HFFc6 (cell line): ENCODE measurements around the gene SBK3. TPM values are rescaled to one million over a fixed set of nuclear protein-coding genes. Genes with fewer than 3 reads are reported as not detected.
A peak's percentile ranks its signal among the peaks of the same experiment; 100 is the strongest.

Experiments used
- DNase-seq: peaks from one replicate; pipeline ENCODE4 v3.0.0-alpha.2; 2018
- H3K27ac Mint-ChIP-seq: 2 replicates; pipeline ENCODE4 v1.8.0; 2020; ENCODE audit warnings: mild to moderate bottlenecking, mixed read lengths
- H3K27me3 Mint-ChIP-seq: 2 replicates; pipeline ENCODE4 v1.8.0; 2021; ENCODE audit warnings: mild to moderate bottlenecking, moderate library complexity, mixed read lengths; ENCODE audit not compliant: insufficient read depth
- H3K36me3 Mint-ChIP-seq: 2 replicates; pipeline ENCODE4 v1.8.0; 2021; ENCODE audit warnings: low read depth, mixed read lengths
- H3K4me1 Mint-ChIP-seq: 2 replicates; pipeline ENCODE4 v1.8.0; 2020; ENCODE audit warnings: low read depth, mixed read lengths
- H3K4me3 Mint-ChIP-seq: 2 replicates; pipeline ENCODE4 v1.8.0; 2020; ENCODE audit warnings: mild to moderate bottlenecking, moderate library complexity, mixed read lengths
- H3K9me3 Mint-ChIP-seq: 2 replicates; pipeline ENCODE4 v1.8.0; 2020; ENCODE audit warnings: mild to moderate bottlenecking, mixed read lengths
- total RNA-seq, 6 experiments: library from RNA; stranded (reverse); fragmentation: NEBNext Ultra II Directional; extraction: Animal tissue kit (Norgen Biotek cat#: 25700); gene quantifications; 2 replicates in 1 of 6; 3 replicates in 5 of 6; pipeline ENCODE4 v1.2.3, GENCODE V29; 2021
- TF ChIP-seq, protein P1 (sequence below): fragments of 200-600 bp; sonication (generic); IDR thresholded peaks from 2 replicates; pipeline ENCODE4 v1.5.0; 2021; ENCODE audit warnings: antibody characterized with exemption, mild to moderate bottlenecking

The SBK3 gene
- total RNA-seq, 6 experiments from 2014 or later, result not detected

DNA sequence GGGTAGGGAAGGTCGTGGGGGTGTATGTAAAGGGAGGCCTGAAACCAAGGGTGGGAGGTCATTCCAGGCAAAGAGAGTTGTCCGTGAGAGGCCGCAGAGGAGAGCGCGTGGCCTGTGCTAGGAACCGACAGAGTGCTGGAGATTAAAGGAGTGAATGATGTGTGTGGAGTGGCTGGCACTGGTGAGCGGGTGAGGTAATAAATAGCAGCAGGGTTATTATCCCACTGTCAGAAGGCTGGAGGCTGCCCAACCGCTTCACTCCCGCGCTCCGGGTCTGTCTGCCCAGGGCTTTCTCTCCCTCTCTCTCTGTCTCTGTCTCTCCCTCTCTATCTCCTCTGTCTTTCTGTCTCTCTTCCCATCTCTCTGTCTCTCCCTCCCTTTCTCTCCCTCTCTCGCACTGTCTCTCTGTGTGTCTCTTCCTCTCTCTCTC, 17.9 kb upstream of the SBK3 start:
- TF ChIP-seq, protein P1, sequence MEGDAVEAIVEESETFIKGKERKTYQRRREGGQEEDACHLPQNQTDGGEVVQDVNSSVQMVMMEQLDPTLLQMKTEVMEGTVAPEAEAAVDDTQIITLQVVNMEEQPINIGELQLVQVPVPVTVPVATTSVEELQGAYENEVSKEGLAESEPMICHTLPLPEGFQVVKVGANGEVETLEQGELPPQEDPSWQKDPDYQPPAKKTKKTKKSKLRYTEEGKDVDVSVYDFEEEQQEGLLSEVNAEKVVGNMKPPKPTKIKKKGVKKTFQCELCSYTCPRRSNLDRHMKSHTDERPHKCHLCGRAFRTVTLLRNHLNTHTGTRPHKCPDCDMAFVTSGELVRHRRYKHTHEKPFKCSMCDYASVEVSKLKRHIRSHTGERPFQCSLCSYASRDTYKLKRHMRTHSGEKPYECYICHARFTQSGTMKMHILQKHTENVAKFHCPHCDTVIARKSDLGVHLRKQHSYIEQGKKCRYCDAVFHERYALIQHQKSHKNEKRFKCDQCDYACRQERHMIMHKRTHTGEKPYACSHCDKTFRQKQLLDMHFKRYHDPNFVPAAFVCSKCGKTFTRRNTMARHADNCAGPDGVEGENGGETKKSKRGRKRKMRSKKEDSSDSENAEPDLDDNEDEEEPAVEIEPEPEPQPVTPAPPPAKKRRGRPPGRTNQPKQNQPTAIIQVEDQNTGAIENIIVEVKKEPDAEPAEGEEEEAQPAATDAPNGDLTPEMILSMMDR, result no peak
- Mint-ChIP-seq H3K27me3 (peaks cover 17% of the 10 kb centered on the region), H3K27ac (no peak overlapping the region), H3K4me1 (no peaks in the 10 kb centered on the region), H3K4me3 (no peak overlapping the region), H3K36me3 (no peaks in the 10 kb centered on the region), H3K9me3 (peaks cover 6% of the 10 kb centered on the region; the same call in 1 of the 2 replicates)
- no peak for DNase-seq

DNA sequence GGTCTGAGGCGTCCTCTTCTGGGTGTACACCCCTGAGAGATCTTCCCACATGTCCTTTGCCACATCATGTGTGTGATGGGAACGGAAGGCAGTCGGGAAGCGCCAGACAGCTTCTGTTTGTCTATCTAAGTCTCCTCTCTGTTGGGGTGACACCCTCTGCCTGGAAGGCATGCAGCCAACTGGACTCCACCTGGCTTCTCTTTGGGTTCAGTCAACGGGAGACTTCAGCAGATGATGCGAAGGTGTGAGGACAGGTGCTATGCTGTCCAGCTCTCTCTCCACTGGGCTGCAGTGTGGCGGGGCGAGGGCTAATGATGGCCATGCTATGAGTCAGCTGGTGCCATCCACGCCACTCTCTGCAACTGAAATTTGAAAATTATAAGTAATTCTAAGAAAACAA, 14.3 kb upstream of the SBK3 start:
- Mint-ChIP-seq H3K27ac (no peak overlapping the region), H3K4me1 (no peaks in the 10 kb centered on the region), H3K27me3 (peaks cover 11% of the 10 kb centered on the region), H3K9me3 (peaks cover 6% of the 10 kb centered on the region; the same call in 1 of the 2 replicates), H3K36me3 (no peaks in the 10 kb centered on the region), H3K4me3 (no peak overlapping the region)
- TF ChIP-seq, protein P1, result no peak
- DNase-seq, result no peak

DNA sequence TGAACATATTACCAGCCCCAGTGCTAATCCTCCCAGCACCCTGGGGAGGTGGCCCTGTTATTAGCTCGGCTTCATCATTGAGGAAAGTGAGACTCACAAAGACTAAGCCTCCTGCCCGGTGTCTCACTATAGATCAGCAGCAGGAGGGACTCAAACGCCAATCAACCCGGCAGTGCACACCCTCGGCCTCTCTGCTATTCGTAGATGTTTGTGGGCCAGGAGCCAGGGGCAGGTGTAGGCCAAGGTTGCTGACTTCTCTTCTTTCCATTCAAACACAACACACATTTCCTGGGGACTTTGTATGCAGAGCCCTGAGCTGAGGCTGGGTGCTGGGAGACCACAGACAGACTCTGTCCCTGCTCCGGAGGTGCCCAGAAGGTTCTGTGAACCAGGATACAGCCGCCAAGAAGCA, 9.4 kb upstream of the SBK3 start:
- Mint-ChIP-seq H3K4me3 (no peak overlapping the region), H3K36me3 (no peaks in the 10 kb centered on the region), H3K9me3 (no peaks in the 10 kb centered on the region), H3K27ac (no peak overlapping the region), H3K27me3 (no peaks in the 10 kb centered on the region; the same call in 1 of the 2 replicates), H3K4me1 (peaks cover 33% of the 10 kb centered on the region)
- TF ChIP-seq, protein P1, result no peak
- DNase-seq, result no peak

DNA sequence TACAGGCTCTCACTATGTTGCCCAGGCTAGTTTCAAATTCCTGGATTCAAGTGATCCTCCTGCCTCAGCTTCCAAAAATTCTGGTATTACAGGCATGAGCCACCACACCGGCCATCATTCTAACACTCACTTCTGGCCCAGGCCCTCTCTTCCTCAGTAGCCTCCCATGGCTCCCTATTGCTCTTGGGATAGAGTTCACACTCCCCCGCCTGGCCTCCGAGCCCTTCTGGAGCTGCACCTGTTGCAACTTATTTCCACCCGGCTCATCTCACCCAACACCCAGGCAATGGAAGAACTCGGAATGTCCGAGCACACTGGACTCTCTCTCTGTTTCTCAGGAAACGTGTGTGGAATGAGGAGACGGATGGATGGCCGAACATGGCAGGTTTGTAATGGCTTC, 9.0 kb upstream of the SBK3 start:
- Mint-ChIP-seq H3K36me3 (no peaks in the 10 kb centered on the region), H3K4me1 (peaks cover 38% of the 10 kb centered on the region), H3K27ac (no peak overlapping the region; the same call in 1 of the 2 replicates), H3K4me3 (no peak overlapping the region), H3K27me3 (no peaks in the 10 kb centered on the region; the same call in 1 of the 2 replicates), H3K9me3 (no peaks in the 10 kb centered on the region)
- TF ChIP-seq, protein P1, result no peak
- no peak for DNase-seq

DNA sequence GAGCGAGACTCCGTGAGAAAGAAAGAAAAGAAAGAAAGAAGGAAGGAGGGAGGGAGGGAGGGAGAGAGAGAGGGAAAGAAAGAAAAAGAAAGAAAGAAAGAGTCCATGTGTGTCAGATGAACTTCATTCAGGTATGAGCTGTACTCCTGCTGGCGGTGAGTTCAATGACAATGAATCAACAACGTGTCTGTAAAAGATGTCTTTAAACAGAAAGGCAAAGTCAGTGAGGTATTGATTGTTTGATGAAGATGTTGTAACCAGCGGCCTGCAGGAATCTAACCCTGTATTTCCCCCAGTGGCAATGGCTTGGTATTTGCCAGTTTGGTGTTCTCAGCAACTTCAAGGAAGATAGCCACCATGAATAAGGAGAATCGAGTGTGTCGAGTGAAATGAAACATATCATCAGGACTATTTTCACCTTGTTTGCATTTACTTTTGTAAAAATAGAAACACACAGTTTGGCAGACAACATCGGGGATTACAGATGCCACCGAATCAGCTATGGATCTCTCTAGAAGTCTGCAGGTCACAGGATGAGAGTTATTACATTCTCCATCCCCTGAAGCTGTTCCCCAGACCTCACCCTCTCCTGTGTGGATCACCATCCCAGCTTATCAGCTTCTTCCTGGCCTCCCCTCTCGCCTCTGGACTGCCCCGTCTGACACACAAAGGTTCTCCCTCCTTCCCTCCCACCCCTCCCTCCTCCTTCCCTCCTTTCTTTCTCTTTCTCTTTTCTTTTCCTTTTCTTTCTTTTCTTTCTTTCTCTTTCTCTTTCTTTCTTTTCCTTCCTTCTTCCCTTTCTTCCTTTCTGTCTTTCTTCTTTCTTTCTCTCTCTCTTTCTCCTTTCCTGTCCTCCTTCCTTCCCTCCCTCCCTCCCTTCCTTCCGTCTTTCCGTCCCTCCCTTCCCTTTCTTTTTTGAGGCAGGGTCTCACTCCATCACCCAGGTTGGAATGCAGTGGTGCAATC, 8.2 kb upstream of the SBK3 start:
- Mint-ChIP-seq H3K4me3 (peak overlapping the region; percentile 82), H3K4me1 (peaks cover 39% of the 10 kb centered on the region), H3K36me3 (no peaks in the 10 kb centered on the region), H3K27ac (peak overlapping the region; percentile 89), H3K9me3 (no peaks in the 10 kb centered on the region), H3K27me3 (no peaks in the 10 kb centered on the region; the same call in 1 of the 2 replicates)
- no peak for DNase-seq
- TF ChIP-seq, protein P1, result peak; percentile 16
